Cardiac fibroblast (primary cell): Measurements from ENCODE around the gene ITSN1.

Experiments
- DNase-seq, 2 donors: peaks; one replicate each; pipeline versions ENCODE4 v3.0.0 to v3.0.0-alpha.2; 2010; ENCODE audit warnings: low read depth in 2 of 2
- H3K4me3 ChIP-seq, 2 donors: replicated peaks in 1 of 2; 1 replicate in 1 of 2; 2 replicates in 1 of 2; pipeline ENCODE4 v1.5.1; 2011; ENCODE audit warnings: low read depth in 2 of 2, low read length in 2 of 2, mild to moderate bottlenecking in 2 of 2, moderate library complexity in 1 of 2
- TF ChIP-seq, protein P1 (sequence below): IDR thresholded peaks from one replicate; pipeline ENCODE4 v1.5.1; 2011; ENCODE audit warnings: low read depth, mild to moderate bottlenecking, low read length, inconsistent platforms

ITSN1 gene

GRCh38 chr21:33643658-33644311 lies 1.5 kb downstream of the ITSN1 start:
- DNase-seq = peak in 1 of 2 donors; percentile 23

GRCh38 chr21:33644383-33645074 lies 2.2 kb downstream of the ITSN1 start:
- H3K4me3 ChIP-seq = peak overlapping the region; percentile 75 to 80
- peak; percentile 90 to 91 for DNase-seq

More at GRCh38 chr21:33643658-33644311, 1.5 kb downstream of the ITSN1 start:
- peak overlapping the region; percentile 75 to 80 for H3K4me3 ChIP-seq
- TF ChIP-seq, protein P1, sequence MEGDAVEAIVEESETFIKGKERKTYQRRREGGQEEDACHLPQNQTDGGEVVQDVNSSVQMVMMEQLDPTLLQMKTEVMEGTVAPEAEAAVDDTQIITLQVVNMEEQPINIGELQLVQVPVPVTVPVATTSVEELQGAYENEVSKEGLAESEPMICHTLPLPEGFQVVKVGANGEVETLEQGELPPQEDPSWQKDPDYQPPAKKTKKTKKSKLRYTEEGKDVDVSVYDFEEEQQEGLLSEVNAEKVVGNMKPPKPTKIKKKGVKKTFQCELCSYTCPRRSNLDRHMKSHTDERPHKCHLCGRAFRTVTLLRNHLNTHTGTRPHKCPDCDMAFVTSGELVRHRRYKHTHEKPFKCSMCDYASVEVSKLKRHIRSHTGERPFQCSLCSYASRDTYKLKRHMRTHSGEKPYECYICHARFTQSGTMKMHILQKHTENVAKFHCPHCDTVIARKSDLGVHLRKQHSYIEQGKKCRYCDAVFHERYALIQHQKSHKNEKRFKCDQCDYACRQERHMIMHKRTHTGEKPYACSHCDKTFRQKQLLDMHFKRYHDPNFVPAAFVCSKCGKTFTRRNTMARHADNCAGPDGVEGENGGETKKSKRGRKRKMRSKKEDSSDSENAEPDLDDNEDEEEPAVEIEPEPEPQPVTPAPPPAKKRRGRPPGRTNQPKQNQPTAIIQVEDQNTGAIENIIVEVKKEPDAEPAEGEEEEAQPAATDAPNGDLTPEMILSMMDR = no peak

DNA sequence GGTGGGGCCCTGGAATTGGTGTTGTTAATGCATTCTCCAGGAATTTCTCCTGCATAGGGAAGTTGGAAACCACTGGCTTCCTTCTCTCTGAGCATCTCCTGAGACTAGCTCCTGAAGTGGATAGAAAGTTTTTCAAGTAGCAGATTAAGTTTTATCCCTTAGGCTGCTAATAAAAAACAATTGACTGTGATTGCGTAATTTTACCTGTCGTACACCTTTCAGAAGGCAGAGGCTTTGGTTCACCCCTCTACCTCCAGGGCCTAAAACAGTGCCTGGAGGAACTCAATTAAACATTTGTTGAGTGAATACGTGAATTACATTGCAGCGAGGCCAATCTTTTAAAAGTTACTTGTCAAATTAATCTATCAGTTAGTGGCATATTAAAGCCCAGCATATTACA lies 3.4 kb downstream of the ITSN1 start:
- H3K4me3 ChIP-seq = no peak overlapping the region
- TF ChIP-seq, protein P1 = no peak
- no peak for DNase-seq

More at GRCh38 chr21:33644383-33645074, 2.2 kb downstream of the ITSN1 start:
- TF ChIP-seq, protein P1 = no peak

DNA sequence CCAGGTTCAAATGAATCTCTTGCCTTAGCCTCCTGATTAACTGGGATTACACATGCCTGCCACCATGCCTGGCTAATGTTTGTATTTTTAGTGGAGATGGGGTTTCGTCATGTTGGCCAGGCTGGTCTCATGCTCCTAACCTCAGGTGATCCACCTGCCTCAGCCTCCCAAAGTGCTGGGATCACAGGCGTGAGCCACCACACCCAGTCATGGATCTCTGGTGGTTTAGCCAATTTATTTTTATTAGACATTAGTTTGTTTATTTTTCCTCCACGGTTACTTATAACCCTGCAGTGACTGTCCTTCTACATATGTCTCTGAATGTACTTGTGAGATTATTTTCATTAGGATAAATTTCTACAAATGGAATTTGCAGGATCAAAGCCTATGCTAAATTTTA lies 5.3 kb downstream of the ITSN1 start:
- DNase-seq = no peak
- TF ChIP-seq, protein P1 = no peak
- H3K4me3 ChIP-seq = no peak overlapping the region

- TF ChIP-seq, protein P1 = no peak
- no peak overlapping the region for H3K4me3 ChIP-seq
These were observed 6.3 kb downstream of the ITSN1 start for GRCh38 chr21:33648555-33648954.

DNA sequence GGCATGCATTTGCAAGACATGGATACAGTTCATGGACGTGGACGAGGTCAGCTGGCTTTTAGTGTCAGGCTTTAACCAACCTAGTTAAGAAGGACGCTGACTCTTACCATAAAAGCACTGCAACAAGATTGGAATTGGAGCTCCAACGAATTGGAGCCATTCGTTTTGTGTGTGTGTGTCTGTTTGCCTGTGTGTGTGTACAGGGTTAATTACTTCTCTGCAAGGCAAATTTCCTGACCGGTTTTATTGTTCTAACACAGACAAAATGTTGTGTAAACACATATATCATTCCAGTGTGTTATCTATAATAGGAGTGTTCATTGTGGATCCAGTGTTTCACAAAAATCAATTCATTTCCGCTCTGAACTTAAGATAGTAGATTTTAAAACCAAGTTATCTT lies 7.9 kb downstream of the ITSN1 start:
- DNase-seq = no peak
- TF ChIP-seq, protein P1 = no peak

More at GRCh38 chr21:33648555-33648954, 6.3 kb downstream of the ITSN1 start:
- DNase-seq = no peak

More for the DNA sequence above, 7.9 kb downstream of the ITSN1 start:
- H3K4me3 ChIP-seq = no peak overlapping the region
